GM18870 (cell line): Measurements from ENCODE around the gene PRKN.

ENCODE experiments used
- ATAC-seq: cut with Tn5 transposase; IDR thresholded peaks from one replicate; pipeline ENCODE4 v1.9.1; 2021; ENCODE audit warnings: moderate library complexity; ENCODE audit not compliant: unreplicated experiment

Gene PRKN

GRCh38 chr6:162622572-162622971 is 105.0 kb downstream of the PRKN start:
- no peak for ATAC-seq

GRCh38 chr6:162621246-162621645 is 106.3 kb downstream of the PRKN start:
- ATAC-seq: peak; percentile 73

GRCh38 chr6:162620073-162620472 is 107.5 kb downstream of the PRKN start:
- no peak for ATAC-seq

GRCh38 chr6:162618448-162619002 is 109.0 kb downstream of the PRKN start:
- no peak for ATAC-seq

- no peak for ATAC-seq
These were observed 112.4 kb downstream of the PRKN start for GRCh38 chr6:162615016-162615705.

GRCh38 chr6:162613310-162613709 is 114.3 kb downstream of the PRKN start:
- no peak for ATAC-seq

GRCh38 chr6:162612613-162613012 is 115.0 kb downstream of the PRKN start:
- no peak for ATAC-seq

- no peak for ATAC-seq
These were observed 117.2 kb downstream of the PRKN start for GRCh38 chr6:162610351-162610750.

- ATAC-seq: no peak
These were observed 121.7 kb downstream of the PRKN start for GRCh38 chr6:162605881-162606280.

GRCh38 chr6:162603231-162604015 is 124.1 kb downstream of the PRKN start:
- ATAC-seq: no peak

GRCh38 chr6:162602759-162603158 is 124.8 kb downstream of the PRKN start:
- ATAC-seq: no peak

GRCh38 chr6:162596676-162597075 is 130.9 kb downstream of the PRKN start:
- no peak for ATAC-seq

- no peak for ATAC-seq
These were observed 136.0 kb downstream of the PRKN start for GRCh38 chr6:162591517-162591916.

GRCh38 chr6:162581988-162582780 is 145.4 kb downstream of the PRKN start:
- ATAC-seq: no peak

GRCh38 chr6:162580619-162581018 is 146.9 kb downstream of the PRKN start:
- no peak for ATAC-seq

- no peak for ATAC-seq
These were observed 151.6 kb downstream of the PRKN start for GRCh38 chr6:162576016-162576415.

GRCh38 chr6:162572240-162572639 is 155.3 kb downstream of the PRKN start:
- no peak for ATAC-seq

- no peak for ATAC-seq
These were observed 159.3 kb downstream of the PRKN start for GRCh38 chr6:162568266-162568665.

GRCh38 chr6:162562041-162562440 is 165.5 kb downstream of the PRKN start:
- no peak for ATAC-seq

- ATAC-seq: no peak
These were observed 166.7 kb downstream of the PRKN start for GRCh38 chr6:162560891-162561290.

- ATAC-seq: no peak
These were observed 173.0 kb downstream of the PRKN start for GRCh38 chr6:162554531-162554930.
